Tibial nerve (tissue), 4 donors: ENCODE data around the gene GNS.

ENCODE experiments used
- CTCF ChIP-seq, 5 experiments: fragments of 200-600 bp in 3 of 5; fragments of 450-650 bp in 2 of 5; sonication (generic) in 3 of 5; IDR thresholded peaks; one replicate each; pipeline ENCODE4 v1.5.1; 2016 to 2019; ENCODE audit warnings: antibody characterized with exemption in 5 of 5, mild to moderate bottlenecking in 3 of 5, moderate library complexity in 2 of 5
- EP300 ChIP-seq, 2 donors: sonication (generic); formaldehyde crosslinking; IDR thresholded peaks; one replicate each; pipeline ENCODE4 v1.6.1; 2017; ENCODE audit warnings: antibody characterized with exemption in 2 of 2, mild to moderate bottlenecking in 1 of 2
- POLR2A ChIP-seq, 2 donors: fragments of 450-650 bp; IDR thresholded peaks; one replicate each; pipeline ENCODE4 v1.6.1; 2017; ENCODE audit warnings: antibody characterized with exemption in 2 of 2, mild to moderate bottlenecking in 2 of 2, moderate library complexity in 2 of 2

- no peak for TF ChIP-seq CTCF (IDR thresholded peaks at IDR 0.05)
- TF ChIP-seq POLR2A (IDR thresholded peaks at IDR 0.05) = no peak
- no peak for TF ChIP-seq EP300 (IDR thresholded peaks at IDR 0.05)
Observed at GRCh38 chr12:64744422-64745258, 14.6 kb downstream of the GNS start.
